Measurements from ENCODE around the gene VSIR.

- TF ChIP-seq CHD2 (IDR thresholded peaks at IDR 0.05; ENCODE audit: borderline replicate concordance, low read depth, low read length) (no peak), EP300 (IDR thresholded peaks at IDR 0.05; ENCODE audit: borderline replicate concordance in 1 of 2, control insufficient read depth in 1 of 2, low read depth in 2 of 2, low read length in 2 of 2) (no peak), USF2 (IDR thresholded peaks at IDR 0.05; ENCODE audit: borderline replicate concordance, low read depth, low read length) (no peak)
Observed at GRCh38 chr10:71815515-71816130, 42.3 kb upstream of the VSIR start.
